Liver (tissue), 9 donors: ENCODE measurements around the gene MYO5A. TPM values are rescaled to one million over a fixed set of nuclear protein-coding genes. Genes with fewer than 3 reads are reported as not detected.

Experiments
- DNase-seq: peaks from one replicate; pipeline ENCODE4 v3.0.0-alpha.2; 2017; ENCODE audit warnings: low spot score
- H3K27ac ChIP-seq, 2 donors: one replicate each; pipeline ENCODE4 v1.7.0; 2013; ENCODE audit warnings: inconsistent platforms in 2 of 2, low read length in 2 of 2, control low read depth in 1 of 2, low read depth in 1 of 2, mild to moderate bottlenecking in 1 of 2
- H3K27me3 ChIP-seq, 4 donors: one replicate each; pipeline versions ENCODE4 v1.6.1 to v1.7.0; 2013; ENCODE audit warnings: low read length in 3 of 4, inconsistent platforms in 1 of 4, mild to moderate bottlenecking in 1 of 4, moderate library complexity in 1 of 4; ENCODE audit not compliant: control insufficient read depth in 4 of 4, insufficient read depth in 4 of 4
- H3K36me3 ChIP-seq, 4 donors: one replicate each; pipeline versions ENCODE4 v1.6.1 to v1.7.0; 2013; ENCODE audit warnings: low read length in 3 of 4, mild to moderate bottlenecking in 3 of 4, low read depth in 1 of 4, moderate library complexity in 1 of 4; ENCODE audit not compliant: control insufficient read depth in 4 of 4, insufficient read depth in 3 of 4
- H3K4me1 ChIP-seq, 4 donors: one replicate each; pipeline versions ENCODE4 v1.6.1 to v1.7.0; 2013; ENCODE audit warnings: low read length in 3 of 4, mild to moderate bottlenecking in 3 of 4, moderate library complexity in 1 of 4; ENCODE audit not compliant: control insufficient read depth in 4 of 4, insufficient read depth in 4 of 4
- H3K4me3 ChIP-seq, 3 donors: one replicate each; pipeline versions ENCODE4 v1.6.1 to v1.7.0; 2013; ENCODE audit warnings: low read length in 3 of 3, control low read depth in 1 of 3, low read depth in 1 of 3, mild to moderate bottlenecking in 1 of 3
- H3K9ac ChIP-seq, 2 donors: one replicate each; pipeline ENCODE4 v1.7.0; 2013; ENCODE audit warnings: low read length in 2 of 2, mild to moderate bottlenecking in 2 of 2, moderate library complexity in 2 of 2, control low read depth in 1 of 2, low read depth in 1 of 2
- H3K9me3 ChIP-seq, 4 donors: one replicate each; pipeline versions ENCODE4 v1.6.1 to v1.7.0; 2013; ENCODE audit warnings: low read length in 3 of 4; ENCODE audit not compliant: control insufficient read depth in 4 of 4
- EGR1 ChIP-seq, 2 donors: IDR thresholded peaks; 2 replicates each; pipeline ENCODE4 v1.6.1; 2016 to 2018; ENCODE audit warnings: antibody characterized with exemption in 2 of 2, low read depth in 2 of 2
- FOXA1 ChIP-seq: IDR thresholded peaks from 2 replicates; pipeline ENCODE4 v1.6.1; 2016; ENCODE audit warnings: antibody characterized with exemption
- FOXA2 ChIP-seq: IDR thresholded peaks from 2 replicates; pipeline ENCODE4 v1.6.1; 2016; ENCODE audit warnings: antibody characterized with exemption
- HNF4G ChIP-seq: IDR thresholded peaks from 2 replicates; pipeline ENCODE4 v1.6.1; 2016; ENCODE audit warnings: antibody characterized with exemption
- JUND ChIP-seq, 2 donors: IDR thresholded peaks; 2 replicates each; pipeline ENCODE4 v1.6.1; 2016; ENCODE audit warnings: antibody characterized with exemption in 2 of 2
- RAD21 ChIP-seq, 2 donors: IDR thresholded peaks; 2 replicates each; pipeline ENCODE4 v1.6.1; 2016; ENCODE audit warnings: antibody characterized with exemption in 2 of 2, mild to moderate bottlenecking in 2 of 2
- TAF1 ChIP-seq: conservative IDR thresholded peaks from 2 replicates; pipeline ENCODE4 v1.6.1; 2016; ENCODE audit warnings: antibody characterized with exemption, mild to moderate bottlenecking
- WGBS: extraction: QIAGEN DNeasy Blood & Tissue Kit; methylation state at CpG from one replicate; pipeline ENCODE4 v1.1.7; 2013; 5-methylcytosine and 5-hydroxymethylcytosine counted together
- polyA plus RNA-seq, 2 donors: library from polyadenylated mRNA; stranded (reverse) in 1 of 2; unstranded in 1 of 2; fragments of 200-250 nt in 1 of 2; fragments of >200 nt in 1 of 2; fragmentation: Nextera tagmentation in 1 of 2; extraction: Ambion mirVana in 1 of 2; gene quantifications; one replicate each; pipeline versions ENCODE4 v1.2.1 to v1.2.3, GENCODE V29; 2013 to 2015
- total RNA-seq, 2 donors: library from RNA; depleted of rRNA; stranded (reverse); fragments of >200 nt; gene quantifications; one replicate each; pipeline ENCODE4 v1.2.3, GENCODE V29; 2014
- TF ChIP-seq, protein P1 (sequence below): fragments of 150-350 bp; IDR thresholded peaks from 2 replicates; pipeline ENCODE4 v1.5.1; 2017; ENCODE audit warnings: improper control_type of control experiment, low read depth, low read length; ENCODE audit not compliant: missing input control
- TF ChIP-seq, protein P2 (sequence below): IDR thresholded peaks from 2 replicates; pipeline ENCODE4 v1.6.1; 2016; ENCODE audit warnings: antibody characterized with exemption
- TF ChIP-seq, protein P3 (sequence below): IDR thresholded peaks from 2 replicates; pipeline ENCODE4 v1.6.1; 2016; ENCODE audit warnings: antibody characterized with exemption
- donor health status: healthy.
- donor health status: healthy.
- donor health status: healthy.
- donor health status: healthy.
- donor health status: healthy.

The MYO5A gene
- total and polyA plus RNA-seq, 4 donors: 1.0 to 7.1 (median 3.0) TPM

DNA sequence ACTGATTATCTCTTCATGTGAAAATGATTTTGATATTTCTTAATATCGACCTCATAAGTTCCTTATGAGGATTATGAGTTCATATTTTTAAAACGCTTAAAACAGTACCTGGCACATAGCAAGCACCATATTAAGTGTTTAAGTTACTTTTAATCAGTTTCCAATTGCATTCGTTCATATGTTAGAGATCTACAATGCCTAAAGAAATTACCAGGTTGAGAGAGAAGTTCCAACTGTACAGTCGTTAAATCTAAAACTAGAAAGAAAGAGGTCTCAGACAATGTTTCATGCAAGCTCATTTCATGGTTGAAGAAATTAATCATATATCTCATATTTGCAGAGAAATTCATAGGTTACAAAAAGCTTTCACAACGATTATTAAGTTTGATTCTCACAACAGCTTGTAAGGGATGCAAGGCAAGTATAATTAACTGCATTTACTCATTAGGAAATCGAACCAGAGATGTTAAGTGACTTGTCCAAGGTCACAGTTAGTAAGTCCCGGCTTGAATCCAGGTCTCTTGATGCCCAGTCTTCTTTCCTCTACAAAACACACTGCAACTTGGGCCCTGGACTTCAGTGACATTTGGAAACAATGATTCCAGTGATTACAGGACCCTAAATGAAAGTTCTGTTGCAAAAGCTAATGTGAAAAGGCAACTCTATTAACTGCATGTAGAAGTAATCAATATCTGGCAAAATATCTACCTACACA is 1.3 kb downstream of the MYO5A start:
- Histone ChIP-seq H3K9ac (no peak overlapping the region), H3K27ac (no peak overlapping the region), H3K9me3 (no peaks in the 10 kb centered on the region), H3K27me3 (no peaks in the 10 kb centered on the region), H3K4me1 (peaks cover 4 to 17% (median 11%) of the 10 kb centered on the region in 4 donors), H3K4me3 (no peak overlapping the region), H3K36me3 (no peaks in the 10 kb centered on the region)
- 90% methylated on average over 7 of the region's 7 CpGs for WGBS
- TF ChIP-seq, protein P1, sequence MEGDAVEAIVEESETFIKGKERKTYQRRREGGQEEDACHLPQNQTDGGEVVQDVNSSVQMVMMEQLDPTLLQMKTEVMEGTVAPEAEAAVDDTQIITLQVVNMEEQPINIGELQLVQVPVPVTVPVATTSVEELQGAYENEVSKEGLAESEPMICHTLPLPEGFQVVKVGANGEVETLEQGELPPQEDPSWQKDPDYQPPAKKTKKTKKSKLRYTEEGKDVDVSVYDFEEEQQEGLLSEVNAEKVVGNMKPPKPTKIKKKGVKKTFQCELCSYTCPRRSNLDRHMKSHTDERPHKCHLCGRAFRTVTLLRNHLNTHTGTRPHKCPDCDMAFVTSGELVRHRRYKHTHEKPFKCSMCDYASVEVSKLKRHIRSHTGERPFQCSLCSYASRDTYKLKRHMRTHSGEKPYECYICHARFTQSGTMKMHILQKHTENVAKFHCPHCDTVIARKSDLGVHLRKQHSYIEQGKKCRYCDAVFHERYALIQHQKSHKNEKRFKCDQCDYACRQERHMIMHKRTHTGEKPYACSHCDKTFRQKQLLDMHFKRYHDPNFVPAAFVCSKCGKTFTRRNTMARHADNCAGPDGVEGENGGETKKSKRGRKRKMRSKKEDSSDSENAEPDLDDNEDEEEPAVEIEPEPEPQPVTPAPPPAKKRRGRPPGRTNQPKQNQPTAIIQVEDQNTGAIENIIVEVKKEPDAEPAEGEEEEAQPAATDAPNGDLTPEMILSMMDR: no peak
- TF ChIP-seq, protein P2, sequence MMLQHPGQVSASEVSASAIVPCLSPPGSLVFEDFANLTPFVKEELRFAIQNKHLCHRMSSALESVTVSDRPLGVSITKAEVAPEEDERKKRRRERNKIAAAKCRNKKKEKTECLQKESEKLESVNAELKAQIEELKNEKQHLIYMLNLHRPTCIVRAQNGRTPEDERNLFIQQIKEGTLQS: no peak
- no peak for DNase-seq

DNA sequence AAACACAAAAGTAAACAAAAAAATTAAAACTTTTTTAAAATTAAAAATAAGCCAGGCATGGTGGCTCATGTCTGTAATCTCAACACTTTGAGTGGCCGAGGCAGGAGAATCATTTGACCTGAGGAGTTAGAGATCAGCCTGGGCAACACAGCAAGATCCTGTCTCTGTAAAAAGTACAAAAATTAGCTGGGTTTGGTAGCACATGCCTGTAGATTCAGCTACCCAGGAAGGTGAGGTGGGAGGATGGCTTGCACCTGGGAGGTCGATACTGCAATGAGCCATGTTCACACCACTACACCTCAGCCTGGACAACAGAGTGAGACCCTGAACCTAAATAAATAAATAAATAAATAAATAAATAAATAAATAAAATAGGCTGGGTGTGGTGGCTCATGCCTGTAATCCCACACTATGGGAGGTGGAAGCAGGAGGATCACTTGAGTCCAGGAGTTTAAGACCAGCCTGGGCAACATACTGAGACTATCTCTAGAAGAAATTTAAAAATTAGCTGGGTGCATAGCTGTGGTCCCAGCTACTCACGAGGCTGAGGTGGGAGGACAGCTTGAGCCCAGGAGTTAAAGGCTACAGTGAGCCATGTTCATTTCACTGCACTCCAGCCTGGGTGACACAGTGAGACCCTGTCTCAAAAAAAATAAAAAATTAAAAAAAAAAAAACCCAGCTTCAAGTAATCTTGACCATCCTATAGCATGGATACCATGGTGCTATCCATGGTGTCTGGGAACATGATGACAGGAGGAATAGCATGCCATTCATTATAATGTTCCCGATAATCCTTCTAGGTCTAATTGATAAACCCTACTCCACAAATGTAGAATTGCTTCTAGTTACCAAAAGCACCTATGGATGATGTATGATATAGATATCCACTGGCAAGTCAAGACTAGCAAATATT is 4.2 kb downstream of the MYO5A start:
- peaks cover 4 to 13% (median 8%) of the 10 kb centered on the region in 4 donors for H3K4me1 ChIP-seq
- 95% methylated on average over 4 of the region's 4 CpGs for WGBS

More for the DNA sequence above, 4.2 kb downstream of the MYO5A start:
- H3K36me3 ChIP-seq: no peaks in the 10 kb centered on the region
- no peak for DNase-seq
- no peaks in the 10 kb centered on the region for H3K27me3 ChIP-seq
- H3K9ac ChIP-seq: no peak overlapping the region
- H3K4me3 ChIP-seq: no peak overlapping the region
- H3K27ac ChIP-seq: no peak overlapping the region
- TF ChIP-seq FOXA2 (no peak), EGR1 (IDR thresholded peaks at IDR 0.05; ENCODE audit: low read depth in 2 of 2) (no peak), HNF4G (no peak), FOXA1 (no peak), TAF1 (no peak), RAD21 (IDR thresholded peaks at IDR 0.05) (no peak), JUND (IDR thresholded peaks at IDR 0.05) (no peak)
- TF ChIP-seq, protein P1: no peak
- TF ChIP-seq, protein P3, sequence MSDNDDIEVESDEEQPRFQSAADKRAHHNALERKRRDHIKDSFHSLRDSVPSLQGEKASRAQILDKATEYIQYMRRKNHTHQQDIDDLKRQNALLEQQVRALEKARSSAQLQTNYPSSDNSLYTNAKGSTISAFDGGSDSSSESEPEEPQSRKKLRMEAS: no peak
- TF ChIP-seq, protein P2: no peak
- H3K9me3 ChIP-seq: no peaks in the 10 kb centered on the region
